Measurements from ENCODE around the gene VPS8. TPM values are rescaled to one million over a fixed set of nuclear protein-coding genes. Genes with fewer than 3 reads are reported as not detected.

Gene VPS8
- polyA plus RNA-seq, 2 of the 4 experiments (the other 2 are of a cell fraction): 10.3 to 30.1 TPM

DNA sequence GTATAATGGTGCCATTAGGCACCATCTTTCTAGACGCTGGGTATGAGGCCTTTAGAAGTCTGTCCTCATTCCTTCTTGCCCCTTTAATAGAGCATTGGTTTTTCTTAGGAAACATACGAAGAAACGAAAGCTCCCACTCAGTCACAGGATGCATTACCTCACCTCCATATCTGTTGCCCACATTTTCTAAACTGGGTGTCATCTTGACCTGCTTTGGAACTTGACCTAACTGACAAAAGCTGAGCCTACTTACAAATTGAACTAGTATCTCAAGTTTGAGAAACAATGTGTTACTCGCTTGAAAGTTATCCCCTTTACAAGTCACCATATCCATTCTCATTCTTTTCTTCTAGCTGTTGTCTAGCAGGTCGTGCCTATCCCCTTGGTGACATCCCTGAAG, 102.7 kb downstream of the VPS8 start:
- TF ChIP-seq FOSL2 (IDR thresholded peaks at IDR 0.05): no peak
- no peak for TF ChIP-seq FOSL2 (CRISPR knock-in tag; IDR thresholded peaks at IDR 0.05)
- no peak for TF ChIP-seq NPAS2 (CRISPR knock-in tag; IDR thresholded peaks at IDR 0.05; ENCODE audit: borderline replicate concordance)
- Histone ChIP-seq H3K27ac (no peak overlapping the region), H3K4me2 (no peak overlapping the region), H3K9me3 (no peaks in the 10 kb centered on the region), H3K4me1 (no peaks in the 10 kb centered on the region), H3K4me3 (no peak overlapping the region)
- no peak for FAIRE-seq
- no peak for ATAC-seq
- POLR2A ChIA-PET: no interaction called here
- CTCF ChIA-PET: no interaction called here
- 82% methylated on average over 5 of the region's 5 CpGs for WGBS (ENCODE audit: missing lambda C conversion rate)
- DNase-seq (ENCODE audit: low read depth in 1 of 2, low spot score in 1 of 2): no peak

DNA sequence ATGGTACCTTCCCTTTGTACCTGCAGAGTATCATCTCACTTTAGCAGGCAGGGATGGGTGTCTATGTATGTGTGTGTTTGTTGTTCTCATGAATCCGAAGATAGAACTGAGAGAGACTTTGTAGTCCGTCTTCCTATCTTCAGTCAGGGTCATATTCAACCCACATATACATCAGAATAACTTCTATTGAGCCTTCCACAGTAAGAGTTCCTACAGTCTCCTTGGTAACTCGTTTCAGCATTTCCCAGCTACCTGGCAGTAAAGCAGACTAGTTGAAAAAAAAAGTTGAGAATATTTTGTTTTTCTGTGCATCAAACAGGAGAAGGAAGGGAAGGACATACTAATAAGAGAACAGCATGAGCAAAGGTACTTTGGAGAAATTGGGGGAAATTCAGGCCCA, 106.8 kb downstream of the VPS8 start:
- CTCF ChIA-PET: no interaction called here
- no peaks in the 10 kb centered on the region for H3K9me3 ChIP-seq
- no peak for FAIRE-seq
- TF ChIP-seq, protein P1, sequence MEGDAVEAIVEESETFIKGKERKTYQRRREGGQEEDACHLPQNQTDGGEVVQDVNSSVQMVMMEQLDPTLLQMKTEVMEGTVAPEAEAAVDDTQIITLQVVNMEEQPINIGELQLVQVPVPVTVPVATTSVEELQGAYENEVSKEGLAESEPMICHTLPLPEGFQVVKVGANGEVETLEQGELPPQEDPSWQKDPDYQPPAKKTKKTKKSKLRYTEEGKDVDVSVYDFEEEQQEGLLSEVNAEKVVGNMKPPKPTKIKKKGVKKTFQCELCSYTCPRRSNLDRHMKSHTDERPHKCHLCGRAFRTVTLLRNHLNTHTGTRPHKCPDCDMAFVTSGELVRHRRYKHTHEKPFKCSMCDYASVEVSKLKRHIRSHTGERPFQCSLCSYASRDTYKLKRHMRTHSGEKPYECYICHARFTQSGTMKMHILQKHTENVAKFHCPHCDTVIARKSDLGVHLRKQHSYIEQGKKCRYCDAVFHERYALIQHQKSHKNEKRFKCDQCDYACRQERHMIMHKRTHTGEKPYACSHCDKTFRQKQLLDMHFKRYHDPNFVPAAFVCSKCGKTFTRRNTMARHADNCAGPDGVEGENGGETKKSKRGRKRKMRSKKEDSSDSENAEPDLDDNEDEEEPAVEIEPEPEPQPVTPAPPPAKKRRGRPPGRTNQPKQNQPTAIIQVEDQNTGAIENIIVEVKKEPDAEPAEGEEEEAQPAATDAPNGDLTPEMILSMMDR (IDR thresholded peaks at IDR 0.05): no peak
- no peak for TF ChIP-seq BHLHE40 (IDR thresholded peaks at IDR 0.05; ENCODE audit: low read depth, low read length)
- TF ChIP-seq HEYL (CRISPR knock-in tag; IDR thresholded peaks at IDR 0.05): no peak
- TF ChIP-seq, protein P2, sequence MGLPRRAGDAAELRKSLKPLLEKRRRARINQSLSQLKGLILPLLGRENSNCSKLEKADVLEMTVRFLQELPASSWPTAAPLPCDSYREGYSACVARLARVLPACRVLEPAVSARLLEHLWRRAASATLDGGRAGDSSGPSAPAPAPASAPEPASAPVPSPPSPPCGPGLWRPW (IDR thresholded peaks at IDR 0.05): no peak
- TF ChIP-seq CEBPB (IDR thresholded peaks at IDR 0.05): no peak
- TF ChIP-seq HDAC2 (IDR thresholded peaks at IDR 0.05): no peak
- TF ChIP-seq RAD21 (conservative IDR thresholded peaks at IDR 0.05 in 1 of 2, IDR thresholded peaks at IDR 0.05 in 1 of 2): no peak
- H3K27ac ChIP-seq: no peak overlapping the region
- POLR2A ChIA-PET: no interaction called here
- H3K4me3 ChIP-seq: no peak overlapping the region
- ATAC-seq: no peak
- no peak overlapping the region for H3K4me2 ChIP-seq
- H3K4me1 ChIP-seq: no peaks in the 10 kb centered on the region
- WGBS (ENCODE audit: missing lambda C conversion rate): 75% methylated on average over 3 of the region's 3 CpGs
- no peak for DNase-seq (ENCODE audit: low read depth in 1 of 2, low spot score in 1 of 2)

DNA sequence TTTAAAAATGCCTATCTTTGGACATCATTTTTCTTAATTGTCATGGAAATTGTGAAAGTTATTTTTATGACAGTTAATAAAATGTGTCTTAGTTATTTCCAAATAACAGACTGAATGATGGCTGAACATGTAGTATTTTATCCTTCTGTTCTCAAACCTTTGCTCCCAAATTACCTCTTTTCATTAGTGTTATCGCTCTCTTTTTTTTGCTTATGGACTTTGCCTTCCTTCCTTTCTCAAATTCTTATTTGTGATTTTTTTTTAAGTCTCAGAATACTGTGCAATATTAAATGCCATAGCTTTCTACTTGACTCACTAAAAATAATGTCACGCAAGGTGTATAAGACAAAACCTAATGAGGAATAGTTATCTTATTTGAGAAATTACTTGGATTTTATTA, 107.7 kb downstream of the VPS8 start:
- no peak overlapping the region for H3K4me2 ChIP-seq
- ATAC-seq: no peak
- no peak for FAIRE-seq
- ChIA-PET POLR2A (no interaction called here), CTCF (no interaction called here)
- no peaks in the 10 kb centered on the region for H3K9me3 ChIP-seq
- TF ChIP-seq RCOR1 (IDR thresholded peaks at IDR 0.05; ENCODE audit: low read depth, low read length) (no peak), GATA3 (IDR thresholded peaks at IDR 0.05; ENCODE audit: borderline replicate concordance) (no peak), FOSB (CRISPR knock-in tag; IDR thresholded peaks at IDR 0.05) (no peak), MAFK (IDR thresholded peaks at IDR 0.05; ENCODE audit: partially characterized antibody) (no peak), EHF (CRISPR knock-in tag; IDR thresholded peaks at IDR 0.05) (no peak), MYC (IDR thresholded peaks at IDR 0.05; ENCODE audit: borderline replicate concordance, low read length) (no peak), ZFP36 (IDR thresholded peaks at IDR 0.05; ENCODE audit: borderline replicate concordance, partially characterized antibody) (no peak), NFE2L2 (conservative IDR thresholded peaks at IDR 0.05; ENCODE audit: low read length) (no peak), ESRRA (IDR thresholded peaks at IDR 0.05; ENCODE audit: borderline replicate concordance, low read length) (no peak), BHLHE40 (IDR thresholded peaks at IDR 0.05; ENCODE audit: low read depth, low read length) (no peak), NR3C1 (IDR thresholded peaks at IDR 0.05) (no peak)
- TF ChIP-seq, protein P3, sequence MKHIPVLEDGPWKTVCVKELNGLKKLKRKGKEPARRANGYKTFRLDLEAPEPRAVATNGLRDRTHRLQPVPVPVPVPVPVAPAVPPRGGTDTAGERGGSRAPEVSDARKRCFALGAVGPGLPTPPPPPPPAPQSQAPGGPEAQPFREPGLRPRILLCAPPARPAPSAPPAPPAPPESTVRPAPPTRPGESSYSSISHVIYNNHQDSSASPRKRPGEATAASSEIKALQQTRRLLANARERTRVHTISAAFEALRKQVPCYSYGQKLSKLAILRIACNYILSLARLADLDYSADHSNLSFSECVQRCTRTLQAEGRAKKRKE (CRISPR knock-in tag; IDR thresholded peaks at IDR 0.05; ENCODE audit: low read depth): no peak
- TF ChIP-seq, protein P4, sequence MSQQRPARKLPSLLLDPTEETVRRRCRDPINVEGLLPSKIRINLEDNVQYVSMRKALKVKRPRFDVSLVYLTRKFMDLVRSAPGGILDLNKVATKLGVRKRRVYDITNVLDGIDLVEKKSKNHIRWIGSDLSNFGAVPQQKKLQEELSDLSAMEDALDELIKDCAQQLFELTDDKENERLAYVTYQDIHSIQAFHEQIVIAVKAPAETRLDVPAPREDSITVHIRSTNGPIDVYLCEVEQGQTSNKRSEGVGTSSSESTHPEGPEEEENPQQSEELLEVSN (IDR thresholded peaks at IDR 0.05; ENCODE audit: borderline replicate concordance, low read depth): no peak
- TF ChIP-seq, protein P5, sequence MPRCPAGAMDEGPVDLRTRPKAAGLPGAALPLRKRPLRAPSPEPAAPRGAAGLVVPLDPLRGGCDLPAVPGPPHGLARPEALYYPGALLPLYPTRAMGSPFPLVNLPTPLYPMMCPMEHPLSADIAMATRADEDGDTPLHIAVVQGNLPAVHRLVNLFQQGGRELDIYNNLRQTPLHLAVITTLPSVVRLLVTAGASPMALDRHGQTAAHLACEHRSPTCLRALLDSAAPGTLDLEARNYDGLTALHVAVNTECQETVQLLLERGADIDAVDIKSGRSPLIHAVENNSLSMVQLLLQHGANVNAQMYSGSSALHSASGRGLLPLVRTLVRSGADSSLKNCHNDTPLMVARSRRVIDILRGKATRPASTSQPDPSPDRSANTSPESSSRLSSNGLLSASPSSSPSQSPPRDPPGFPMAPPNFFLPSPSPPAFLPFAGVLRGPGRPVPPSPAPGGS (IDR thresholded peaks at IDR 0.05): no peak
- TF ChIP-seq, protein P6, sequence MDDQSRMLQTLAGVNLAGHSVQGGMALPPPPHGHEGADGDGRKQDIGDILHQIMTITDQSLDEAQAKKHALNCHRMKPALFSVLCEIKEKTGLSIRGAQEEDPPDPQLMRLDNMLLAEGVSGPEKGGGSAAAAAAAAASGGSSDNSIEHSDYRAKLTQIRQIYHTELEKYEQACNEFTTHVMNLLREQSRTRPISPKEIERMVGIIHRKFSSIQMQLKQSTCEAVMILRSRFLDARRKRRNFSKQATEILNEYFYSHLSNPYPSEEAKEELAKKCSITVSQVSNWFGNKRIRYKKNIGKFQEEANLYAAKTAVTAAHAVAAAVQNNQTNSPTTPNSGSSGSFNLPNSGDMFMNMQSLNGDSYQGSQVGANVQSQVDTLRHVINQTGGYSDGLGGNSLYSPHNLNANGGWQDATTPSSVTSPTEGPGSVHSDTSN (IDR thresholded peaks at IDR 0.05): no peak
- 94% methylated on average over 2 of the region's 2 CpGs for WGBS (ENCODE audit: missing lambda C conversion rate)
- H3K27ac ChIP-seq: no peak overlapping the region
- H3K4me3 ChIP-seq: no peak overlapping the region
- no peak for DNase-seq (ENCODE audit: low read depth in 1 of 2, low spot score in 1 of 2)
- H3K4me1 ChIP-seq: no peaks in the 10 kb centered on the region

All from A549 (cell line).